Right lobe of liver (tissue), 6 donors: ENCODE results near the gene LSM3. TPM values are rescaled to one million over a fixed set of nuclear protein-coding genes. Genes with fewer than 3 reads are reported as not detected.

ENCODE experiments used
- ATAC-seq, 4 donors: fragments of 200-7000 bp; cut with Tn5 transposase; one replicate each; pipeline ENCODE4 v1.9.1; 2020; ENCODE audit warnings: mild to moderate bottlenecking in 4 of 4, moderate library complexity in 4 of 4
- DNase-seq, 3 donors: peaks; one replicate each; pipeline ENCODE4 v3.0.0-alpha.2; 2020
- H3K27ac ChIP-seq, 3 donors: fragments of 200-600 bp; one replicate each; pipeline ENCODE4 v1.8.0; 2022
- H3K27me3 ChIP-seq, 2 donors: fragments of 200-600 bp; one replicate each; pipeline ENCODE4 v1.8.0; 2022
- H3K36me3 ChIP-seq, 4 donors: fragments of 200-600 bp; sonication (generic) in 1 of 4; one replicate each; pipeline versions ENCODE4 v1.5.1 to v1.8.0; 2017 to 2022; ENCODE audit warnings: control low read depth in 1 of 4
- H3K4me1 ChIP-seq, 4 donors: fragments of 200-600 bp; sonication (generic) in 1 of 4; one replicate each; pipeline versions ENCODE4 v1.5.1 to v1.8.0; 2017 to 2022; ENCODE audit warnings: control low read depth in 1 of 4
- H3K4me3 ChIP-seq, 3 donors: fragments of 200-600 bp; one replicate each; pipeline ENCODE4 v1.8.0; 2022
- H3K9me3 ChIP-seq, 4 donors: fragments of 200-600 bp; sonication (generic) in 1 of 4; one replicate each; pipeline versions ENCODE4 v1.5.1 to v1.8.0; 2017 to 2022; ENCODE audit warnings: control low read depth in 1 of 4
- CTCF ChIP-seq, 4 donors: fragments of 200-600 bp in 3 of 4; fragments of 450-650 bp in 1 of 4; IDR thresholded peaks; one replicate each; pipeline versions ENCODE4 v1.5.1 to v1.8.0; 2016 to 2022; ENCODE audit warnings: antibody characterized with exemption in 4 of 4, mild to moderate bottlenecking in 2 of 4
- POLR2A ChIP-seq: fragments of 450-650 bp; IDR thresholded peaks from one replicate; pipeline ENCODE4 v1.6.1; 2017; ENCODE audit warnings: antibody characterized with exemption, mild to moderate bottlenecking
- WGBS: methylation state at CpG from one replicate; pipeline ENCODE4 v1.1.6; 2018; ENCODE audit warnings: low coverage, low lambda C conversion rate; ENCODE audit not compliant: insufficient coverage; ENCODE audit errors: missing lambda C conversion rate; 5-methylcytosine and 5-hydroxymethylcytosine counted together
- intact Hi-C, 2 donors: fragments of 100-400 bp; cut with DNase I; formaldehyde crosslinking; loops; one replicate each; pipeline versions ENCODE4 v1.11.2 to v1.14.1; 2022
- total RNA-seq, 6 experiments: library from RNA; depleted of rRNA in 2 of 6; stranded (reverse); fragments of >200 nt in 2 of 6; fragmentation: NEBNext Ultra II Directional in 3 of 6; extraction: Animal tissue kit (Norgen Biotek cat#: 25700) in 3 of 6; gene quantifications; one replicate each; pipeline versions ENCODE4 v1.1.0 to v1.2.4, GENCODE V29; 2016 to 2023
- donor health status: DM: no; HTN: yes; CAD: no.
- donor health status: DM: no; HTN: no; CAD: no.
- donor health status: DM: no; HTN: no; CAD: no.
- donor health status: DM: no; HTN: yes; CAD: no.
- donor health status: DM: no; HTN: yes; CAD: no.

The LSM3 gene
- total RNA-seq, 6 experiments from 2014 or later = 4.5 to 7.4 (median 6.1) TPM

GRCh38 chr3:14143271-14144225, 35.1 kb upstream of the LSM3 start:
- no peak for TF ChIP-seq CTCF (IDR thresholded peaks at IDR 0.05)
- TF ChIP-seq POLR2A = no peak
- Histone ChIP-seq H3K9me3 (no peaks in the 10 kb centered on the region), H3K36me3 (peaks cover 0 to 27% (median 11%) of the 10 kb centered on the region in 4 donors), H3K27me3 (no peaks in the 10 kb centered on the region), H3K4me1 (peaks cover 0 to 52% (median 29%) of the 10 kb centered on the region in 4 donors), H3K4me3 (no peak overlapping the region), H3K27ac (peak overlapping the region; percentile 34 to 75 (median 59))
- ATAC-seq (peak; percentile 46 to 65 (median 62)), DNase-seq (no peak)
- intact Hi-C loops = no loop called here
- WGBS = 60% methylated on average over 7 of the region's 7 CpGs

- H3K27me3 ChIP-seq = no peaks in the 10 kb centered on the region
- peak overlapping the region; percentile 34 to 75 (median 59) for H3K27ac ChIP-seq
- 11% methylated on average over 6 of the region's 7 CpGs for WGBS
- peaks cover 0 to 50% (median 28%) of the 10 kb centered on the region in 4 donors for H3K4me1 ChIP-seq
- DNase-seq (peak in 1 of 3 donors; percentile 69), ATAC-seq (peak; percentile 63 to 82 (median 78))
- TF ChIP-seq POLR2A (no peak), CTCF (IDR thresholded peaks at IDR 0.05) (no peak)
- H3K36me3 ChIP-seq = peaks cover 0 to 27% (median 11%) of the 10 kb centered on the region in 4 donors
- intact Hi-C loops = no loop called here
- H3K9me3 ChIP-seq = no peaks in the 10 kb centered on the region
- H3K4me3 ChIP-seq = no peak overlapping the region
Measured at GRCh38 chr3:14144423-14145075, 34.1 kb upstream of the LSM3 start.

GRCh38 chr3:14145236-14145635, 33.4 kb upstream of the LSM3 start:
- no peaks in the 10 kb centered on the region for H3K9me3 ChIP-seq
- peaks cover 0 to 48% (median 26%) of the 10 kb centered on the region in 4 donors for H3K4me1 ChIP-seq
- peaks cover 0 to 27% (median 11%) of the 10 kb centered on the region in 4 donors for H3K36me3 ChIP-seq
- DNase-seq (no peak), ATAC-seq (no peak)
- intact Hi-C loops = no loop called here
- 89% methylated on average over 9 of the region's 9 CpGs for WGBS
- no peak overlapping the region for H3K4me3 ChIP-seq
- peak overlapping the region in 2 of 3 donors; percentile 22 to 75 for H3K27ac ChIP-seq
- TF ChIP-seq CTCF (IDR thresholded peaks at IDR 0.05) (no peak), POLR2A (no peak)
- H3K27me3 ChIP-seq = no peaks in the 10 kb centered on the region

GRCh38 chr3:14145670-14146380, 32.8 kb upstream of the LSM3 start:
- H3K4me3 ChIP-seq = no peak overlapping the region
- no peak for TF ChIP-seq POLR2A
- TF ChIP-seq CTCF (IDR thresholded peaks at IDR 0.05) = no peak
- H3K4me1 ChIP-seq = peaks cover 0 to 42% (median 23%) of the 10 kb centered on the region in 4 donors
- WGBS = 67% methylated on average over 1 of the region's 10 CpGs
- ATAC-seq = no peak
- no peaks in the 10 kb centered on the region for H3K9me3 ChIP-seq
- H3K27ac ChIP-seq = peak overlapping the region in 2 of 3 donors; percentile 22 to 75
- no peak for DNase-seq
- intact Hi-C loops = no loop called here
- no peaks in the 10 kb centered on the region for H3K27me3 ChIP-seq
- H3K36me3 ChIP-seq = peaks cover 0 to 27% (median 11%) of the 10 kb centered on the region in 4 donors
